ENCODE data around the gene PNKP.

The PNKP gene

DNA sequence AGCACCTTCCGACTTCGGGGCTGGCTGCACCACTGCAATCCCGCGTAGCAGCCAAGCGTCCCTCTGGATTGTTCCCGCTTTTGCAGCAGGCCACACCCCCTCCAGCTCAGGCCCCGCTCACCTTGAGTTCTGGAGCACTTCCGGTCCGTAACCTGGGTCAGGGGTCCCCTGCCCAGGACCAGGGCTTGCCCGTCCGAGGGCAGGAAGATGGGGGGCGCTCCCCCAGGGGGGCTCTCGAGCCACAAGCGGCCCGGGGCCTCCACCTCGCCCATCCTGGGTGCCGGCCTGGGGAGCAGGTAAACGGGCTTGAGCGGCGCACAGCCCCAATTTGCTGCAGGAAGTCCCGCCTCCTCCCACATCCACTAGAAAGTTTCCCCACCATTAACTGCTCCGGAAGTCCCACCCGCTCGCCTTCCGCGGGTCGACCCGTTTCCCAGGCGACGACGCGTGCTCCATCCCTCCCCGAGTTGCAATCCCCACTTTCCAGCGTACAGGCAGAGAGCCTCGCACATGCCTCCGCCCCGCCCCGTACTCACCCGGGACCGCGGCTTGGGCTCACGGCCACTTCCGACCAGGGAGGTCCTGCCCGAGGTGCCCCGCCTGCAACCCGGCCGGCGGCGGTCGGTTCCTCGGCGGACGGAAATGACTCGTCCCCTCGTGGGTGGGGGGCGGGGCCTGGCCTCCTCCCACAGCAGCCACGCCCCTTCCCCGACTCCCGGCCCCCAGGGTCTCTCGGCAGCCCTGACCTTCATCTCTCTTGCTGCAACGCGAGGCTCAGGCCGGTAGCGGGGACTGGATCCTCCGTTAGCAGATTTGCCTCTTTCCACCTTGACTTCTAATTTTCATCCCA lies at the start of gene PNKP:
Gene PNKP (minus strand): TSS at position 644 of the 850 bp plus-strand sequence. CDS start 372 bp downstream, at position 272.
- DNase-seq (ENCODE audit: low spot score in 2 of 2): peak; percentile 89 to 92
- Histone ChIP-seq H3K9me3 (no peaks in the 10 kb centered on the region), H3K4me1 (peaks cover 25% of the 10 kb centered on the region), H3K36me3 (replicated peaks) (peaks cover 31% of the 10 kb centered on the region), H3K4me3 (peak within 1 kb of the TSS; percentile 84), H3K27me3 (ENCODE audit: low read depth) (no peaks in the 10 kb centered on the region)
- in situ Hi-C loops (cut with MboI; ENCODE audit: low sequenced_read_pairs): loop anchor here (25.0 kb wide), 1 partner anchor 380 kb away; the partner anchor contains the start of genes RPL13A and RPS11

- H3K36me3 ChIP-seq (replicated peaks): peaks cover 70% of the 10 kb centered on the region
- no peaks in the 10 kb centered on the region for H3K27me3 ChIP-seq (ENCODE audit: low read depth)
- in situ Hi-C loops (cut with MboI; ENCODE audit: low sequenced_read_pairs): no loop called here
- DNase-seq (ENCODE audit: low spot score in 2 of 2): no peak
- H3K9me3 ChIP-seq: no peaks in the 10 kb centered on the region
- no peak overlapping the region for H3K4me3 ChIP-seq
- no peaks in the 10 kb centered on the region for H3K4me1 ChIP-seq
Observed at GRCh38 chr19:49915271-49915670, 47.9 kb upstream of the PNKP start.

- Histone ChIP-seq H3K27me3 (ENCODE audit: low read depth) (no peaks in the 10 kb centered on the region), H3K36me3 (replicated peaks) (peaks cover 80% of the 10 kb centered on the region), H3K4me1 (no peaks in the 10 kb centered on the region), H3K4me3 (no peak overlapping the region), H3K9me3 (no peaks in the 10 kb centered on the region)
- no peak for DNase-seq (ENCODE audit: low spot score in 2 of 2)
- in situ Hi-C loops (cut with MboI; ENCODE audit: low sequenced_read_pairs): no loop called here
Observed at GRCh38 chr19:49913720-49914119, 46.3 kb upstream of the PNKP start.

DNA sequence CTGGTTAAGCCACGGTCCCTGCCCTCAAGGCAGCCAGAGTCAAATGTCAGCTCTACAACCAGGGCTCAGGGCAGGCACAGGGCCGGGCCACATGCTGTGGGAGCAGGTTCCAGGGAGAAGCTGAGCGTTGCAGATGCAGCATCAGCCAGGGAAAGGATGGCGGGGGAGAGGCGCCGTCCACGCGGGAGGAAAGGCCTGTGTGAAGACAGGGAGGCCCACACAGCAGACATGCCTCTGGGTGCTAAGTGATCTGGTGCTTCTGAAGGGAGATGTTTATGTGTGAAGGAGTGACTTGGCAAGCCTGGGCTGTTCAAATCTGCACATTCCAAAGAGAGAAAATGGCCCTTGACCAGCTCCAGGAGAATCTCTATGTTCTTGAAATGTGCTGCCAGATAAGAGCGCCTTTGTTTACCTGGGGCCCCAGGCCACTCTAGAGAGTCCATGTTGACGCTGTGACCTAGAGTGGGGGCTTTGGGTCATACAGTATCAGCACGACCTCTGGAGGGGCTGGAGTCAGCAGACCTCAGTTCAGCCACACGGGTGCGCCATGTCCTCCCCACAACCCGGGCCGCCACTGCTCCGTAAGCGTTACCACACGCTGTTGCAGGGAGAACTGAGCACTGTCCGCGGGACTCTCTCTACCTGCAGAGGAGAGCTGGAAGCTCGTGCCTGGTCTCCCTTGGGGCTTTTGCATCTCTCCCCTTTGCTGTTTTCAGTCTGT lies 45.7 kb upstream of the PNKP start:
- H3K4me1 ChIP-seq: no peaks in the 10 kb centered on the region
- peaks cover 82% of the 10 kb centered on the region for H3K36me3 ChIP-seq (replicated peaks)
- in situ Hi-C loops (cut with MboI; ENCODE audit: low sequenced_read_pairs): no loop called here
- H3K4me3 ChIP-seq: no peak overlapping the region
- no peak for DNase-seq (ENCODE audit: low spot score in 2 of 2)
- no peaks in the 10 kb centered on the region for H3K27me3 ChIP-seq (ENCODE audit: low read depth)
- H3K9me3 ChIP-seq: no peaks in the 10 kb centered on the region

- Histone ChIP-seq H3K4me1 (no peaks in the 10 kb centered on the region), H3K4me3 (no peak overlapping the region), H3K9me3 (no peaks in the 10 kb centered on the region), H3K27me3 (ENCODE audit: low read depth) (no peaks in the 10 kb centered on the region), H3K36me3 (replicated peaks) (peaks cover 84% of the 10 kb centered on the region)
- in situ Hi-C loops (cut with MboI; ENCODE audit: low sequenced_read_pairs): no loop called here
- DNase-seq (ENCODE audit: low spot score in 2 of 2): no peak
Observed at GRCh38 chr19:49911381-49912145, 44.2 kb upstream of the PNKP start.

DNA sequence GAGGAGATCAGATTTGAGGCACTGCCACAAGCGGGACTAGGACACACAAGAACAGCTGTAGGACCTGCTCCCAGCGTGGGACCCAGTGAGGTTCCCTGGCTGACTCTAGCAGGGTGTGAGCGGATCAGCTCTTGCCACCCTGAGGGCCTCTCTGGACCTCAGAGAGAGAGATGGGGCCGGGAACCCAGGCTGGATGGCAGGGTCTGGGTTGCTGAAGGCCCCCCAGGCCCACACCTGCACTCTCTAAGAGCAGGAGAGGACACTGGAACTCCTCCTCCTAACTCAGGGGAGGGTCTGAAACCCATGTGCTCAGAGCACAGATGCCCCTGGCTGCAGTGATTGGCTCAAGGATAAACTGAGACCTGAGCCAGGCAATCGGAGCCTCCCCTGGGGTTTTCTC lies 42.8 kb upstream of the PNKP start:
- no peaks in the 10 kb centered on the region for H3K9me3 ChIP-seq
- in situ Hi-C loops (cut with MboI; ENCODE audit: low sequenced_read_pairs): no loop called here

DNA sequence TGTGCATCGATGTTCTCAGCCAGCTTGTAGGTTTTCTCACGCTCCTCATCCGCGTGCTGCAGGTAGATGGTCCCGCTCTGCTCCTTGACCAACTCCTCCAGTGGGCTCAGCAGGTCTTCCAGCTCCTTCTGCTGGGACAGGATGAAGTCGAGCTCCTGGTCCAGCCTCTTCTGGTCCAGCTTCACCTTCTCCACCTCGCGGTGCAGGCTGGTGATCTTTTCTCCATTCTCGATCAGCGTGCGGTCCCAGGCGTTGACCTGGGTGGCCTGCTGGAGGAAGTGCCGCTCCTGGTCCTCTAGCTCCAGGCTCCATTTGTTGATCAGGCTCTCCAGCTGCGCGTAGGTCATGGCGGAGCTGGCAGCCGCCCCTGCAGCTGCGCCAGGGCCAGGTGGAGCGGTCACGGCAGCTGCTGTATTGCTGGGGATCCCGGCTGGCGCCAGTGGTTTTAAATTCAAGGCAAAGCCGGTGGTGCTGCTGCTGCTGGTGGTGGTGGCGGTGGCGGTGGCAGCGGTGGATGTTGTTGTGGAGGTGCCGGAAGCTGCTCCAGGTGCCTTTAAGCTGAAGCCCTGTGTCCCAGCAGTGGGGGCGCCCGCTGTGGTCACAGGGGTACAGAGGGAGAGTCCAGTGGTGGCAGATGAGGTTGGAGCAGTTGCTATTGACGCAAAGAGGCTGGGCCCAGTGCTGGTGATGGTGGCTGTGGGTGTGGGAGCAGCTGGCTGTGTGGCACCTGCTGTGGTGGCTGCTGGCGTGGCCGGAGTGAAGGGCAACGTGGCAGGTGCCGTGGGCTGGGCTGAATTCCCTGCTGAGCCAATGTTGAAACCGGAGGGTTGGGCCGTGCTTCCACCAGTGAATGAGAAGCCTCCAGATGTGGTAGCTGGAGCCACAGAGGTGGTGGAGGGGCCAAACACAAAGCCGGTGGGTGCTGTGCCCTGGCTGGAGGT lies 41.4 kb upstream of the PNKP start:
- Histone ChIP-seq H3K9me3 (no peaks in the 10 kb centered on the region), H3K27me3 (ENCODE audit: low read depth) (no peaks in the 10 kb centered on the region), H3K36me3 (replicated peaks) (peaks cover 63% of the 10 kb centered on the region), H3K4me1 (no peaks in the 10 kb centered on the region), H3K4me3 (no peak overlapping the region)
- DNase-seq (ENCODE audit: low spot score in 2 of 2): no peak
- in situ Hi-C loops (cut with MboI; ENCODE audit: low sequenced_read_pairs): no loop called here

More for the DNA sequence above, 42.8 kb upstream of the PNKP start:
- H3K4me1 ChIP-seq: no peaks in the 10 kb centered on the region
- peaks cover 75% of the 10 kb centered on the region for H3K36me3 ChIP-seq (replicated peaks)
- no peaks in the 10 kb centered on the region for H3K27me3 ChIP-seq (ENCODE audit: low read depth)
- H3K4me3 ChIP-seq: no peak overlapping the region
- DNase-seq (ENCODE audit: low spot score in 2 of 2): no peak

- Histone ChIP-seq H3K36me3 (replicated peaks) (peaks cover 54% of the 10 kb centered on the region), H3K4me3 (no peak overlapping the region), H3K9me3 (no peaks in the 10 kb centered on the region), H3K4me1 (no peaks in the 10 kb centered on the region), H3K27me3 (ENCODE audit: low read depth) (no peaks in the 10 kb centered on the region)
- in situ Hi-C loops (cut with MboI; ENCODE audit: low sequenced_read_pairs): no loop called here
- no peak for DNase-seq (ENCODE audit: low spot score in 2 of 2)
Observed at GRCh38 chr19:49907745-49908446, 40.5 kb upstream of the PNKP start.

GRCh38 chr19:49906879-49907564 lies 39.6 kb upstream of the PNKP start:
- Histone ChIP-seq H3K36me3 (replicated peaks) (peaks cover 46% of the 10 kb centered on the region), H3K4me3 (no peak overlapping the region), H3K4me1 (no peaks in the 10 kb centered on the region), H3K27me3 (ENCODE audit: low read depth) (no peaks in the 10 kb centered on the region), H3K9me3 (no peaks in the 10 kb centered on the region)
- DNase-seq (ENCODE audit: low spot score in 2 of 2): no peak
- in situ Hi-C loops (cut with MboI; ENCODE audit: low sequenced_read_pairs): no loop called here

DNA sequence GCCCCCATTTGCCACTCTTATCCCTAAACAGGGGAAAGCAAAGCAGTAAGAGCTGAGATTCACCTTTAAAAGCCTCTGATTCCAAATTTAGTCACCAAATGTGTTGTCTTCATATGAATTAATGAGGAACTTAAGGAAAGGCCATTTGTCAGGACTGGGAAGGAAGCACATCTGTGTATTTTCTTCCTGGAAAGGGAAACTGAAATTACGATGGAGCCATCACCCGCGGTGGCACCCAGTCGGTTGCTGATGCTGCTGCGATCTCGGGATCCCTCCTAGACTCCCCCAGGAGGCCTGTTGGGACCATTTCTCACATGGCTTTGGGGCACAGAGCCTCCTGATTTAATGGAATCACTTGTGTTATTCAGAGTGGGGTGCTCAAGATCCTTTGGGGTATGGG lies 36.8 kb upstream of the PNKP start:
- no peaks in the 10 kb centered on the region for H3K4me1 ChIP-seq
- no peak for DNase-seq (ENCODE audit: low spot score in 2 of 2)
- no peaks in the 10 kb centered on the region for H3K27me3 ChIP-seq (ENCODE audit: low read depth)
- in situ Hi-C loops (cut with MboI; ENCODE audit: low sequenced_read_pairs): no loop called here
- peaks cover 25% of the 10 kb centered on the region for H3K36me3 ChIP-seq (replicated peaks)
- no peak overlapping the region for H3K4me3 ChIP-seq
- H3K9me3 ChIP-seq: no peaks in the 10 kb centered on the region

- H3K4me1 ChIP-seq: no peaks in the 10 kb centered on the region
- DNase-seq (ENCODE audit: low spot score in 2 of 2): no peak
Observed at GRCh38 chr19:49896863-49897621, 29.7 kb upstream of the PNKP start, which contains the start of gene IL4I1. IL4I1 (minus strand) TSS chr19:49896887; CDS start chr19:49896160, 727 bp downstream.

More at GRCh38 chr19:49896863-49897621, 29.7 kb upstream of the PNKP start, which contains the start of gene IL4I1:
- Histone ChIP-seq H3K36me3 (replicated peaks) (no peaks in the 10 kb centered on the region), H3K27me3 (ENCODE audit: low read depth) (peaks cover 6% of the 10 kb centered on the region; the same call in 1 of the 2 replicates), H3K4me3 (no peak within 1 kb of the TSS), H3K9me3 (no peaks in the 10 kb centered on the region)
- in situ Hi-C loops (cut with MboI; ENCODE audit: low sequenced_read_pairs): no loop called here
